Activated naive CD8-positive, alpha-beta T cell treated with anti-CD3 and anti-CD28 coated beads, Interleukin-2, amount 10 ng/mL, durations not matched to agents 7 days and 5 days (primary cell): ENCODE results near the gene EYA3. TPM values are rescaled to one million over a fixed set of nuclear protein-coding genes. Genes with fewer than 3 reads are reported as not detected.

Source experiments
- ATAC-seq: fragments of 150-1000 bp; cut with Tn5 transposase; one replicate; pipeline ENCODE4 v1.10.0; 2021; ENCODE audit warnings: low read depth, moderate library complexity
- POLR2A ChIA-PET: fragments of 350-600 bp; sonication (Branson Sonifier 250); formaldehyde crosslinking; loops from one replicate; lab custom pipeline; 2021; ENCODE audit warnings: antibody characterized with exemption; lab: Charles Lee
- DNase-seq: peaks from one replicate; pipeline ENCODE4 v3.0.0; 2021
- H3K27ac Mint-ChIP-seq: one replicate; pipeline ENCODE4 v1.8.0; 2022; ENCODE audit warnings: mild to moderate bottlenecking, mixed read lengths
- H3K27me3 Mint-ChIP-seq: one replicate; pipeline ENCODE4 v1.8.0; 2022; ENCODE audit warnings: mild to moderate bottlenecking, moderate library complexity, mixed read lengths
- H3K36me3 Mint-ChIP-seq: one replicate; pipeline ENCODE4 v1.8.0; 2021; ENCODE audit warnings: mild to moderate bottlenecking, mixed read lengths
- H3K4me1 Mint-ChIP-seq: one replicate; pipeline ENCODE4 v1.8.0; 2021; ENCODE audit warnings: mixed read lengths
- H3K4me3 Mint-ChIP-seq: one replicate; pipeline ENCODE4 v1.8.0; 2022; ENCODE audit warnings: mild to moderate bottlenecking, moderate library complexity, mixed read lengths
- H3K9me3 Mint-ChIP-seq: one replicate; pipeline ENCODE4 v1.8.0; 2021; ENCODE audit warnings: mixed read lengths
- total RNA-seq, 2 experiments: library from RNA; stranded (reverse); gene quantifications; one replicate each; pipeline ENCODE4 v1.2.3, GENCODE V29; 2021

EYA3 gene, protein sequence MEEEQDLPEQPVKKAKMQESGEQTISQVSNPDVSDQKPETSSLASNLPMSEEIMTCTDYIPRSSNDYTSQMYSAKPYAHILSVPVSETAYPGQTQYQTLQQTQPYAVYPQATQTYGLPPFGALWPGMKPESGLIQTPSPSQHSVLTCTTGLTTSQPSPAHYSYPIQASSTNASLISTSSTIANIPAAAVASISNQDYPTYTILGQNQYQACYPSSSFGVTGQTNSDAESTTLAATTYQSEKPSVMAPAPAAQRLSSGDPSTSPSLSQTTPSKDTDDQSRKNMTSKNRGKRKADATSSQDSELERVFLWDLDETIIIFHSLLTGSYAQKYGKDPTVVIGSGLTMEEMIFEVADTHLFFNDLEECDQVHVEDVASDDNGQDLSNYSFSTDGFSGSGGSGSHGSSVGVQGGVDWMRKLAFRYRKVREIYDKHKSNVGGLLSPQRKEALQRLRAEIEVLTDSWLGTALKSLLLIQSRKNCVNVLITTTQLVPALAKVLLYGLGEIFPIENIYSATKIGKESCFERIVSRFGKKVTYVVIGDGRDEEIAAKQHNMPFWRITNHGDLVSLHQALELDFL
- 10 to 100 TPM; 27.0 to 27.3 TPM for total RNA-seq

DNA sequence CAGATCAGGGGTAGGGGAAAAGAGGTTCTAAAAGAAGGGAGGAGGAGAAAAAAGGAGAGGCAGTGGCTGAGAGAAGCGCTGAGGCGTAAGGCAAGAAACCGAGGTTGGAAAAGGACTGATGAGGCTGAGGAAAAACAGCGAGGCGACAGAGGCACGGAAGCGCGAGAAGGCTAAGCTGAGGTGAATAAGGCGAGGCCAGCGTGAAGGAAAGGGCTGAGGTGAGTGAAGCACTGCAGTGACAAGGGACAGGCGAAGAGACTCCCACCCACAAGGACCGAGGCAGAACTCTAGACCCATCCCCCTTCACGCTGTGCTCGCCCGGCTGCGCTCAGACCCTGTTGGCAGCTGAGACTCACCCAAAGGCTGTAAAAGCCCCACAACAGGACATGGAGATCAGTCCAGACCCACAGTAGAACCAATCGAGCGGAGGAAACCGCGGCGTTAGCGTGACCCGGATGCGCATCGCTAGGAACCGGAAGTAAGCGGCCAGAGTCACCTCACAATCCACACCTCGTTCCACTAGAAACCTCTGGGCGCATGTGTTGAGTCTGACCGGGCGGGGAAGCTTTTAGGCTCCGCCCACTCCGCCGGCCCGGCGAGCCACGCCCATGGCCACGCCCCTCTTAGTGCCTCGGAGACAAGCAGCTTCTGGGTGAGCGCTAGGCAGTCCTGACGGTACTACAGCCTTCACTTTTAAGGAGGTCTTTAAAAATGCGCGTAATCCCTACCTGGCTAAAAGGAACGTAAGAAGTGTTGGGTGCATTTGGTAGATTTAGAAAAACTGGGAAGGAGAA lies at the start of gene EYA3:
Gene EYA3 (minus strand): TSS at position 443 of the 794 bp plus-strand sequence. CDS start 30,584 bp downstream, outside the sequence.
- peaks cover 1% of the 10 kb centered on the region for H3K36me3 Mint-ChIP-seq
- peaks cover 32% of the 10 kb centered on the region for H3K4me1 Mint-ChIP-seq
- H3K4me3 Mint-ChIP-seq: peak within 1 kb of the TSS; percentile 92
- H3K27ac Mint-ChIP-seq: peak within 1 kb of the TSS; percentile 94
- H3K27me3 Mint-ChIP-seq: peaks cover 6% of the 10 kb centered on the region
- DNase-seq (peak; percentile 100), ATAC-seq (peak; percentile 89)
- H3K9me3 Mint-ChIP-seq: no peaks in the 10 kb centered on the region
- POLR2A ChIA-PET: interaction anchor here (0.6 to 2.0 kb wide), 27 partner anchors 24 to 417 kb away, joined by 3 to 12 read pairs (median 3); partner anchors contain the start of genes ATP5IF1, MED18, RCC1 and XKR8

DNA sequence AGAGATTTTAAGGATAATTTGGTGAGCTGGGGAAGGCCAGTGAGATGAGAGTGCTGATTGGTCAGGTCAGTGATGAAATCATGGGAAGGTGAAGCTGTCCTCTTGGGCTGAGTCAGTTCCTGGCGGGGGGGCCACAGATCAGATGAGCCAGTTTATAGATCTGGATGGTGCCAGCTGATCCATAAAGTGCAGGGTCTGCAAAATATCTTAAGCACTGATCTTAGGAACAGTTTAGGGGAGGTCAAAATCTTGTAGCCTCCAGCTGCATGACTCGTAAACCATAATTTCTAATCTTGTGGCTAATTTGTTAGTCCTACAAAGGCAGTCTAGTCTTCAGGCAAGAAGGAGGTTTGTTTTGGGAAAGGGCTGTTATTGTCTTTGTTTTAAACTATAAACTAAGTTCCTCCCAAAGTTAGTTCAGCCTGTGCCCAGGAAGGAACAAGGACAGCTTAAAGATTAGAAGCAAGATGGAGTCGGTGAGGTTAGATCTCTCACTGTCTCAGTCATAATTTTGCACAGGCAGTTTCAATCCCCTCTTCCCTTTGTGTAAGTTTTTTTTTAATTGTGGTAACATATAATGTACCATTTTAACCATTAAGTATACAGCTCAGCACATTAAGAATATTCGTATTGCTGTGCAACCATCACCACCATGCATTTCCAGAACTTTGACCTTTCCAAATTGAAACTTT lies 48.7 kb upstream of the EYA3 start:
- no peak for ATAC-seq
- Mint-ChIP-seq H3K9me3 (peaks cover 2% of the 10 kb centered on the region), H3K27ac (no peak overlapping the region), H3K4me1 (peaks cover 14% of the 10 kb centered on the region), H3K27me3 (peaks cover 62% of the 10 kb centered on the region), H3K36me3 (no peaks in the 10 kb centered on the region), H3K4me3 (no peak overlapping the region)
- no peak for DNase-seq
- POLR2A ChIA-PET: interaction anchor here (0.8 kb wide), 1 partner anchor 48 kb away, joined by 4 read pairs; no protein-coding TSS in a partner anchor

DNA sequence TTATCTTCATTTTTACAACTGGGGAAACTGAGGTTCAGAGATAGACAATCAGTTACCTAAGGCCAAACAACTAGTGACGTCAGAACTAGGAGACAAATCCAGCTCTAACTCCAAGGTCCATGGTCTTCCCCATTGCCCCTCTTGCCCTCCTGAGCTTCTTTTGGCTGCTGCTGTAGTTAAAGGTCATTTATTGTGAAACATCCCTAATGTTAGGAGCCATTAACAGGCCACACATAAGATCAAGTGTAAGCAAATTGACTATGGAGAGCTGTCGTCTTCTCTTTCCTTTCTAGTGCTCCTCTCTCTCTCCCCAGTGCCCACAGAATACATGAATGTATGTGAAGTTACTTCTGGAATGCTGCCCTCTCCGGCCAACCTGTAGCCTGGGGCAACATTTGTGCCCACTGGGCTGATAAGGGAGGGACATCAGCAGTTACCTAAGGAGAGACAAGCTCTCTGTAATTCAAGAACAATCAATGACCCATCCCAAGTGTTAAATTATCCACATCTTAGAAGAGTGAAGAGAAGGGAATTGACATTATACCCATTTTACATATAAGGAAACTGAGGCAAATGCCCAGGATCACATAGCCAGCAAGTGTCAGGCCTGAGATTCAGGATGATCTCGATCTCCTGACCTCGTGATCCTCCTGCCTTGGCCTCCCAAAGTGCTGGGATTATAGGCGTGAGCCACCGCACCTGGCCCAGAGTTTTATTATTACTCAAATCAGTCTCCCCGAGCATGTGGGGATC lies 47.9 kb upstream of the EYA3 start:
- H3K9me3 Mint-ChIP-seq: peaks cover 2% of the 10 kb centered on the region
- POLR2A ChIA-PET: interaction anchor here (0.8 kb wide), 1 partner anchor 47 kb away, joined by 4 read pairs; no protein-coding TSS in a partner anchor
- ATAC-seq (no peak), DNase-seq (no peak)
- no peak overlapping the region for H3K4me3 Mint-ChIP-seq
- peaks cover 16% of the 10 kb centered on the region for H3K4me1 Mint-ChIP-seq
- no peaks in the 10 kb centered on the region for H3K36me3 Mint-ChIP-seq
- no peak overlapping the region for H3K27ac Mint-ChIP-seq
- H3K27me3 Mint-ChIP-seq: peaks cover 59% of the 10 kb centered on the region

DNA sequence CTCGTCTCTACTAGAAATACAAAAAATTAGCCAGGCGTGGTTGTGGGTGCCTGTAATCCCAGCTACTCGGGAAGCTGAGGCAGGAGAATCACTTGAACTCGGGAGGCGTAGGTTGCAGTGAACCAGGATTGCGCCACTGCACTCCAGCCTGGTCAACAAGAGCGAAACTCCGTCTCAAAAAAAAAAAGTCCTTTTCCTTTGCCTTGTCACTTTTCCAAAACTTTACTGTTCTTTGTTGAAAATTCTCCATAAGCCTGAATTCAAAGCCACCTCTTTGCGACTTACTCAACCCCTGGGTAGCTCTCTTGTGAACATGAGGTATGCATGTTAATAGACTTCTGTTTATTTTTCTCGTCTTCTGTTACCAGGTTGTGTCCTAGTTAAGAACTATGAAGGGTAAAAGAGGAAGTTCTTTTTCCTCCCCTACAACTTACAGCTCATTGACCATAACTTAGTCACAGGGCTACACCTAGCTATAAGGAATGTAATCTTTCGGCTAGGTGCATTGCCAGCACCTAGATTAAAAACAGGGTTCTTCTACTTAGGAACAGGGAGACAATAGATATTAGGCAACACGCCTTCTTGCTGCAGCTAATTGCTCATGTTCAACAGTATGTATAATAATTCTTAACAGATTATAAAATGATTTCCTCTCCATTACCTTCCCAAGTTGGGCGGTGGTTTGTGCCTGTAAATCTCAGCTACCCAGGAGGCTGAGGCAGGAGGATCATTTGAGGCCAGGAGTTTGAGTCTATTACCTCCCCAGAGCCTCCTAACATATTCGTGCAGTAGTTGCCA lies 47.2 kb upstream of the EYA3 start:
- DNase-seq (no peak), ATAC-seq (no peak)
- Mint-ChIP-seq H3K9me3 (peaks cover 4% of the 10 kb centered on the region), H3K4me3 (no peak overlapping the region), H3K27me3 (peaks cover 54% of the 10 kb centered on the region), H3K36me3 (no peaks in the 10 kb centered on the region), H3K4me1 (peaks cover 16% of the 10 kb centered on the region), H3K27ac (no peak overlapping the region)
- POLR2A ChIA-PET: no interaction called here

DNA sequence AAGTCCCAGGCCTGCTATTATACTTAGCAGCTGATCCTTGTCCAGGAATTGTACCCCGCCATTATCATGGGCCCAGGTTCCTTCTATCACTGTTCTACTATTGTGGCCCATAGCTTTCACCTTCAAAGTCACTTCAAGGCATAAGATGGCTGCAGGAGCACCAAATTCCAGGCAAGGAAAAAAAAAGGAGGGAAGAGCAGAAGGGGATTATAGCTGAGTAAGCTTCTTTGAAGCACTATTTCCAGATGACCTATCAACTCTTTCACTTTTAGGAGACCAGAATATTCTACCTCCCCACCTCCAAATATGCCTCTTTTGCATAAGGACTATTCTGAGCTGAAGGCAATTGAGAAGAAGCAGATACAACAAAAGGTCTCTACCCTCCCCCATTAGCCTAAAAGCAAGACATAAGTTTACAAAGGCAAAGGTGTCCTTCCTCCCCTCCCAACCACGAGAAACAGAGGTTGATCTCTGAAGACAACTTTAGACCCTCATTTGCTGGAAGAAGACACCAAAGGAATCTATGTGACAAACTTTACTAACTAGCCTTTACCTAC lies 46.3 kb upstream of the EYA3 start:
- H3K9me3 Mint-ChIP-seq: peaks cover 4% of the 10 kb centered on the region
- H3K27me3 Mint-ChIP-seq: peaks cover 56% of the 10 kb centered on the region
- H3K36me3 Mint-ChIP-seq: no peaks in the 10 kb centered on the region
- peaks cover 16% of the 10 kb centered on the region for H3K4me1 Mint-ChIP-seq
- no peak for ATAC-seq
- POLR2A ChIA-PET: interaction anchor here (0.7 kb wide), 1 partner anchor 8 kb away, joined by 7 read pairs; no protein-coding TSS in a partner anchor
- H3K27ac Mint-ChIP-seq: no peak overlapping the region
- no peak for DNase-seq
- no peak overlapping the region for H3K4me3 Mint-ChIP-seq

DNA sequence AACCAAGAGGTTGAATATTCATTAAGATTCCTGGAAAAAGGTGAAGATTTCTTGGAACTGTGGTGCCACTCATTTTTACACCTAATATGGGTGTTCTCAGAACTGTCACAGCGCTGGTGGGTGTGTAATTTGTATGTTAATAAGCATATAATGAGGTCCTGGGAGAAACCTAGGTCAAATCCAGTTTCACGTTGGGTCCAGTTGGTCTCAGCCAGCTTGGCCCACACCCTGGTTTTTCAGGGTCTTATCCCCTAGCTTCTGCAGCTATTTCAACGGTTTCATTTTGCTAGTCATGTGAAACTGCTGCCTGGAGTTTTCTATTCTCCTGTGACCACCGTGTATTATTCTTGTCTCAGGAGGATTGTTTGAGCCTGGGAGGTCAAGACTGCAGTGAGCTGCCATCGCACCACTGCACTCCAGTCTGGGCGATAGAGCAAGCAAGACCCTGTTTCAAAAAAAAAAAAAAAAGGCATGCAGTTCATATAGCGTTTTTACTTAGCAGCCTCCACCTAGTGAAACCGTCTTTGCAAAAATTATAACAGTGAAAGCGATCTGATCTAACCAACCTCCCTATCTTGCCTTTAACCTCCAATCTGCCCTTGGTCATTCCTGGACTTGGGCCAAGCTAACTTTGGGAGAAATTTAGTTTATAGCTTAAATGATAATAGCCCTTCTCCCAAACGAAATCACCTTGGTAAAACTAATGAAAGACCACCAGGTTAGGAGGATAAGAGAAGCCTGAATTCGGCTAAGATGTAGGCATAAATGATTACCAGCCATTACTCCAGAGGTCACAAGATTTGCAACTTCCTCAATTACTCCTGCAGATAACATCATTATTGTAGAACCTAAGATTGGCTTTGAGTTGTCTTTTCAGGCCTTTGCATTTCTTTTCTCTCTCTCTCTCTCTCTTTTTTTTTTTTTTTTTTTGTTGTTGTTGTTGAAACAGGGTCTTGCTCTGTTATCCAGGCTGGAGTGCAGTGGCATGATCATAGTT lies 44.1 kb upstream of the EYA3 start:
- no peaks in the 10 kb centered on the region for H3K36me3 Mint-ChIP-seq
- H3K27ac Mint-ChIP-seq: no peak overlapping the region
- POLR2A ChIA-PET: interaction anchor here (0.7 kb wide), 1 partner anchor 16 kb away, joined by 4 read pairs; no protein-coding TSS in a partner anchor
- ATAC-seq (no peak), DNase-seq (no peak)
- no peak overlapping the region for H3K4me3 Mint-ChIP-seq
- peaks cover 56% of the 10 kb centered on the region for H3K27me3 Mint-ChIP-seq
- H3K9me3 Mint-ChIP-seq: peaks cover 4% of the 10 kb centered on the region
- peaks cover 19% of the 10 kb centered on the region for H3K4me1 Mint-ChIP-seq

DNA sequence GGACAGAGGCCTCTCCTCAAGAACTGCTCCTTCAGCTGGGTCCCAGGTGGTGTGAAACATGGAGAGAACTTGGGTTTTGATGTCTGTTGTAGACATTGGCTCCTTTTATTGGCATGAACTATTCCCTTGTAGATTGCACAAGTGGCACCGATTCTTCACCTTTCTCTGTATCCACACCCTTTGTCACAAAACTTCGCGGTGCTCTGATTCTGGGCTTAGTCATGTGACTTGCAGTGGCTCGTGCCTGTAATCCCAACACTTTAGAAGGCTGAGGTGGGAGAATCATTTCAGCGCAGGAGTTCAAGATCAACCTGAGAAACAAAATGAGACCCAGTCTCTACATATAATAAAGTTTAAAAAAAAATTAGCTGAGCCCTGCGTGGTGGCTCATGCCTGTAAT lies 42.5 kb upstream of the EYA3 start:
- DNase-seq: no peak
- peaks cover 18% of the 10 kb centered on the region for H3K4me1 Mint-ChIP-seq
- peaks cover 54% of the 10 kb centered on the region for H3K27me3 Mint-ChIP-seq
- no peaks in the 10 kb centered on the region for H3K36me3 Mint-ChIP-seq
- H3K27ac Mint-ChIP-seq: no peak overlapping the region
- H3K9me3 Mint-ChIP-seq: peaks cover 4% of the 10 kb centered on the region
- POLR2A ChIA-PET: no interaction called here
- H3K4me3 Mint-ChIP-seq: no peak overlapping the region
- ATAC-seq: no peak

DNA sequence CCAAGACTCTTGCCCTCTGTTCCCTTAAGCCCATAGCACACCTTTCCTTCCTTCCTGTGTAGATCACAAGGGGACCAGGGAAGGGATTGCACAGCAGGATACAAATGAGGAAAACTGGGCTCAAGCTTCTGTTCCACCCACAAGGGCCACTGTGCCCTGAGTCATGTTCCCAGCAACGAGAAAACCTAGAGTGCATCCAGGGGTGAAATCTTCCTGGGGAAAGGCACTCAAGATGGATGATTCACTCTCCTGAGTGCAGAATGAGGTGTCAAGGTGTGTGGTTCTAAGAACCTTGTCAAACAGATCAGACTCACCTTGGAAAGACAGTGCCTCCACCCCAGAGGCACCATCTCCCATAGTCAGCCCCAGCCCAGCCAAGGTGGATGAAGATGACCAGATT lies 40.7 kb upstream of the EYA3 start:
- peaks cover 4% of the 10 kb centered on the region for H3K9me3 Mint-ChIP-seq

DNA sequence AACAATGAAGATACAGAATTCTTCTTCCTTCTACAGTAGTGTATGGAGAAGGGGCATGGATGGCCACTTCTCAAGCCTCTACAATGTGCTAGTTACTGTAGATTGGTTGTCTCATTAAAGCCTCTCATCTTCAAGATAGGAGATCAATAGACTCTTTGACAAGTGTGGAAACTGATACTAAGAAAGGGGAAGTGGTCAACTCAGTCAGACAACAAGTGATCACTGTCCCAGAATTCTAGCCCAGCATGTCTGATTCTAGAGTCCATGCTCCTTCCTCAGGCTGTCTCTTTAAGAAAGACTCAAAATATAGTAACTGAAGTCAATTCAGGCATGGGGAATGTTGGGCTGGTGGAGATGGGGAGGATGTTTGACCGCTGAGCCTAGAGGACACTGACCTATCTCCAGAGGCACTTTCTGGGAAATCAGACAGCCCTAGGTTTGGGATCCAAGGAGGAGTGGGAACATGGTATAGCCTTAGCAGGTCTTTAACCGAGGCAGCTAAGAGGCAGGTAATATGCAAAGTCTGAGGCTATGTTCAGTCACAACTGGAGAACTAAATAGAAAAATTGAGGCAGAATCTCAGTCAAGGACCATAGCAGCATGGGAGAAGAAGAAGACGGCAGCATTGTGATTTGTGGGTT lies 39.3 kb upstream of the EYA3 start:
- Mint-ChIP-seq H3K36me3 (no peaks in the 10 kb centered on the region), H3K4me1 (peaks cover 20% of the 10 kb centered on the region), H3K4me3 (no peak overlapping the region), H3K27me3 (peaks cover 41% of the 10 kb centered on the region), H3K9me3 (peaks cover 2% of the 10 kb centered on the region), H3K27ac (no peak overlapping the region)
- POLR2A ChIA-PET: no interaction called here
- DNase-seq: no peak
- no peak for ATAC-seq

More for the DNA sequence above, 40.7 kb upstream of the EYA3 start:
- ATAC-seq (no peak), DNase-seq (no peak)
- H3K27me3 Mint-ChIP-seq: peaks cover 45% of the 10 kb centered on the region
- no peak overlapping the region for H3K4me3 Mint-ChIP-seq
- no peak overlapping the region for H3K27ac Mint-ChIP-seq
- no peaks in the 10 kb centered on the region for H3K36me3 Mint-ChIP-seq
- peaks cover 18% of the 10 kb centered on the region for H3K4me1 Mint-ChIP-seq
- POLR2A ChIA-PET: no interaction called here

DNA sequence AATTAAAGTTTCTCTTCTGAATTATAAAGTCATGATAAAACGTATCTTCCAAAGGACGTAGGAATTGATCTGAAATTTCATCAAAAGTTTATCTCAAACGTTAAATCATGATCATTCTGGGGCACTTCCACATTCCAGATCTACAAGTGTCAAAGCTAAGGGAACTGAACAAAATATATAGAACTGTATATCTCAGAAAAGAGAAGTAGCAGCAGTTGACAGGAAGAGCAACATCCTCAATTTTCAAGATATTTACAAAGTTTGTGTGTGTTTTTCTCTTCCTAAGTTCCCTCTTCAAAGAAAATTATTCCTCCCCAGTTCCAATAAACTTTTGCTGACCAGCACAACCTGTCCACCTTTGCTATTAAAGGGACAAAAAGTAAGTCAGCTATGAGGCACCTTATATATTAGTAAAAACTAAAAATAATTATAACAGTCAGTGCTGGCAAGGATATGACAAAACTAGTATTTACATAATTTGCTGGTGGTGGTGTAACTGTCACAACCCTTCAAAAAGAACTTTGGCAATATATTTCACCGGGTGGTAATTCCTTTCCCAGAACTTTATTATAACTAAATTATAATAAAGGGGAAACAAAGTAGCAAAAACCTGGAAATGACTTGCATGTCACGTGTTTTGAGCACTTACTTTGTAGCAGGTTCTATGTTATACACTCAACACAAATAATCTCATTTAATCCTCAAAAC lies 38.5 kb upstream of the EYA3 start:
- POLR2A ChIA-PET: no interaction called here
- peaks cover 2% of the 10 kb centered on the region for H3K9me3 Mint-ChIP-seq

More for the DNA sequence above, 38.5 kb upstream of the EYA3 start:
- ATAC-seq (no peak), DNase-seq (no peak)
- no peaks in the 10 kb centered on the region for H3K36me3 Mint-ChIP-seq
- H3K27ac Mint-ChIP-seq: no peak overlapping the region
- peaks cover 16% of the 10 kb centered on the region for H3K4me1 Mint-ChIP-seq
- H3K27me3 Mint-ChIP-seq: peaks cover 40% of the 10 kb centered on the region
- no peak overlapping the region for H3K4me3 Mint-ChIP-seq
